Kidney glomerular epithelial cell (primary cell): ENCODE measurements around the gene PPP6R1.
A peak's percentile ranks its signal among the peaks of the same experiment; 100 is the strongest.

Source experiments
- DNase-seq: peaks from one replicate; lab custom pipeline; 2025; lab: John Stamatoyannopoulos, UW

The PPP6R1 gene, protein sequence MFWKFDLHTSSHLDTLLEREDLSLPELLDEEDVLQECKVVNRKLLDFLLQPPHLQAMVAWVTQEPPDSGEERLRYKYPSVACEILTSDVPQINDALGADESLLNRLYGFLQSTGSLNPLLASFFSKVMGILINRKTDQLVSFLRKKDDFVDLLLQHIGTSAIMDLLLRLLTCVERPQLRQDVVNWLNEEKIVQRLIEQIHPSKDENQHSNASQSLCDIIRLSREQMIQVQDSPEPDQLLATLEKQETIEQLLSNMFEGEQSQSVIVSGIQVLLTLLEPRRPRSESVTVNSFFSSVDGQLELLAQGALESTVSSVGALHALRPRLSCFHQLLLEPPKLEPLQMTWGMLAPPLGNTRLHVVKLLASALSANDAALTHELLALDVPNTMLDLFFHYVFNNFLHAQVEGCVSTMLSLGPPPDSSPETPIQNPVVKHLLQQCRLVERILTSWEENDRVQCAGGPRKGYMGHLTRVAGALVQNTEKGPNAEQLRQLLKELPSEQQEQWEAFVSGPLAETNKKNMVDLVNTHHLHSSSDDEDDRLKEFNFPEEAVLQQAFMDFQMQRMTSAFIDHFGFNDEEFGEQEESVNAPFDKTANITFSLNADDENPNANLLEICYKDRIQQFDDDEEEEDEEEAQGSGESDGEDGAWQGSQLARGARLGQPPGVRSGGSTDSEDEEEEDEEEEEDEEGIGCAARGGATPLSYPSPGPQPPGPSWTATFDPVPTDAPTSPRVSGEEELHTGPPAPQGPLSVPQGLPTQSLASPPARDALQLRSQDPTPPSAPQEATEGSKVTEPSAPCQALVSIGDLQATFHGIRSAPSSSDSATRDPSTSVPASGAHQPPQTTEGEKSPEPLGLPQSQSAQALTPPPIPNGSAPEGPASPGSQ

DNA sequence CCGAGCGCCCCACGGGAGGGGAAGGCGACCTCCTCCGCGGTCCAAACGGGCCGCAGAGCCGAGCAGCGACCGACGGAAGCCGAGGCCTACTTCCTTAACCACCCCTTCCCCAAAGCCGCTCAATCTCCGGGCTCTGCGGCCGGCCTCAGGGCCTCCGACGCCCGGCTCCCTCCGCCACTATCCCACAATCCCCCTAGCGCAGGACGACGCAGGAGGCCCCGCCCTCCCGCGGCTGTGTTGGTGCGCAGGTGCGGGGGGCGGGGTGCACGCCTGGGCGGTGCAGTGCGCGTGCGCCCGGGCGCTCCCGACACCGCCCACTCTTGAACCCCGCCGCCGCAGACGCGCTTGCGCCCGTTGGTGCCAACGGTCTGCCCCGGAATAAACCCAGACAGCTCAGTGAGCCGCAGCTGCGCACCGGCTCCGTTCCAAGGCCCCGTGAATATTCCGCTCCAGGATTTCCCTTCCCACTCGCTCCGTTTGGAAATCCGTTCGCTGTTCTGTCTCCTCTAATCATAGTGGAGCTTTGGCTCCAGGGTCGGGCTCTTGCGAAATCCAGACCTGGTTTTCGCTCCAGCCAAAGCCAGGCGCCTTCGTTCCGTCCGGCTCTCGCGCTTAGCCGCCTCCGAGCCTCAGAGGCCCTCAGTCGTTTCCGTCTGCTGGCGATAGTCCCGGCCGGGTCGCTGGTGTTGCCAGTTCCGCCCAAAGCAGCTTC, at the start of gene PPP6R1:
PPP6R1 (minus strand) TSS at position 190 of the 712 bp plus-strand sequence. CDS start 11,914 bp downstream, outside the sequence.
- peak; percentile 99 for DNase-seq

DNA sequence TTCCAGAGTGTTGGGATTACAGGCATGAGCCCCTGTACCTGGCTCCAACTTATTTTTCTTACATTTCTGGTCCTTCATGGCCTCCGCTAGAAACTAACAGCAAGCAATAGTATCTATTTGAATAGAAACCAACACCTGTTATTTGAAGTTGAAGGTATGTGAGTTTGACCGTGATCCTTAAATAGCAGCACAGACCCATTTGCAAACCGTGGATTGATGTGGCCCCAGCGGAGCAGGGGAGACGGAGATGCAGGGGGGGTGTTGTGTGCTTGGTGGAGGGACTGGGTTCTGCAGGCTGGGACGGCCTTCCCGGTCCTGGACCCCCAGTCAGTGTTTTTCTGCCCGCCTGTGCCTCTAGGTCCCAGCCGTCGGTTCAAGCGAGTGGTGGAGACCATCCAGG, 49.5 kb upstream of the PPP6R1 start:
- no peak for DNase-seq

DNA sequence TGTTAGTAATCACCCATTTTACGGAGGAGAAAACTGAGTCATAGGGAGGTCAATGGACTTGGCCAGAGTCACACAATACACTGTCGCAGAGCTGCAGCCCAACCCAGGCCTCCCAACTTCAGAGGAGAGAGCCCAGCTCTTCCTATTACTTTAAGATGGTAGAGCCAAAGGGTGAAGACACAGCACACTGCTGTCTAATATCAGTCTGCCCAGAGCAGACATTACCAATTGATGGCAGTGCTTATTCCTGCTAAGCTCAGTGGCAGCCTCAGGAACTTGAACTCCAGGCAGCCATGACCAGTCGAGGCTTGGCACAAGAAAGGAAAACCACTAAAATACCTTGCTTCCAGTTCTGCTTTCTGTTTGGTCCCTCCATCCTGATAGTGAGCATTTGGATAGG, 47.9 kb upstream of the PPP6R1 start:
- DNase-seq = no peak

DNA sequence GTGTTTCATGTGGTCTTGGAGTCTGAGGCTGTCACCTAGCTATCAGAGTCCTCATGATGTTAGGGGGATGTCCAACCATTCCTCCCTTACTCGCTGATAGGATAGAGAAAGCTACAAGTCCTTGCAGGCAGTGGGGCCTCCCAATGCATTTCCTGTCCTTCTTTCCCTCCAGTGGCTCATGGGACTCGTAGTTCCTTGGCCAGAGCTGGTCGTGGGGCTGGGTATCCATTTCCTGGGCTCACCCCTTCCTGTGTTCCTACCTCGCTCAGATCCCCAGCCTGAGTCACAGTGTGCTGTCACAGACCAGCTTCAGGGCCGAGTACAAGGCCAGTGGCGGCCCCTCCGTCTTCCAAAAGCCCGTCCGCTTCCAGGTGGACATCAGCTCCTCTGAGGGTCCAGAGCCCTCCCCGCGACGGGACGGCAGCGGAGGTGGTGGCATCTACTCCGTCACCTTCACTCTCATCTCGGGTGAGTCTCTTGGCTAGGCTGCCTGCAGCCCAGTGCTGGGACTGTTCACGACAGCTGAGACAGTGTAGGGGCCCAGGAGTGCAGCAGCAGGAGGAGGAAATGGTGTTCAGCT, 47.3 kb upstream of the PPP6R1 start:
- DNase-seq = no peak

DNA sequence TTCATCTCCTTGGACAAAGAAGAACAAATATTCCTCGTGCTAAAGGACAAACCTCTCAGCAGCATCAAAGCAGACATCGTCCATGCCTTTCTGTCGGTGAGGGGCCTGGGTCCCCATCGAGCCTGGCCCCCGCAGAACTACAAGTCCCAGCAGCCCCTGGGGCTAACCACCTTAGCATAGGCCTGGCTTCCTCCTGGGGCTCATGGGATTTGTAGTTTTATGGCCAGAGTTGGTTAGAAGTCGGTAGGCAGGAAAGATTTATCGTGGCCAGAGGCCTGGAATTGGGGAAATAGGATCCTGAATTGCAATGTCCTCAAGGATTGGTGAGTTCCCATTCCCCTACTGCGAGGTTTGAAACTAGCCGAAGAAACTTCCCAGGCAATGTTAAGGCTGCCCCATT, 46.7 kb upstream of the PPP6R1 start:
- no peak for DNase-seq

DNA sequence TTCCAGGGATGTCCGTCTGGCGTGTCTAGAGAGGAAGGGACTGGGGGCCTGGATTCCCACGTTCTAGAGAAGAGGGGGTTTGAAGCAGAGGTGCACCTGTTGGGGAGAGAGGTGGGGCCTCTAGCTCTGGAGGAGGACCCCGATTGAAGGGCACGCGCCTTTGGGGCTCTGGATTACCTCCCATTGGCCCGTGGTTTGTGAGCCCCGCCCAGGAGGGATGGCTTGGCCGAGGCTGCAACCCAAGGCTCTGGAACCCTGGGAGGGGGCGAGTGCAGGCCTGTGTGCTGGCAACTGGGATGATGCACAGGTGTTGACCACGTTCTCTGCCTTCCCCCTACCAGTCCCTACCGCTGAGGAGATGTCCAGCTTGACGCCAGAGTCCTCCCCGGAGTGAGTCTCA, 46.2 kb upstream of the PPP6R1 start:
- no peak for DNase-seq

DNA sequence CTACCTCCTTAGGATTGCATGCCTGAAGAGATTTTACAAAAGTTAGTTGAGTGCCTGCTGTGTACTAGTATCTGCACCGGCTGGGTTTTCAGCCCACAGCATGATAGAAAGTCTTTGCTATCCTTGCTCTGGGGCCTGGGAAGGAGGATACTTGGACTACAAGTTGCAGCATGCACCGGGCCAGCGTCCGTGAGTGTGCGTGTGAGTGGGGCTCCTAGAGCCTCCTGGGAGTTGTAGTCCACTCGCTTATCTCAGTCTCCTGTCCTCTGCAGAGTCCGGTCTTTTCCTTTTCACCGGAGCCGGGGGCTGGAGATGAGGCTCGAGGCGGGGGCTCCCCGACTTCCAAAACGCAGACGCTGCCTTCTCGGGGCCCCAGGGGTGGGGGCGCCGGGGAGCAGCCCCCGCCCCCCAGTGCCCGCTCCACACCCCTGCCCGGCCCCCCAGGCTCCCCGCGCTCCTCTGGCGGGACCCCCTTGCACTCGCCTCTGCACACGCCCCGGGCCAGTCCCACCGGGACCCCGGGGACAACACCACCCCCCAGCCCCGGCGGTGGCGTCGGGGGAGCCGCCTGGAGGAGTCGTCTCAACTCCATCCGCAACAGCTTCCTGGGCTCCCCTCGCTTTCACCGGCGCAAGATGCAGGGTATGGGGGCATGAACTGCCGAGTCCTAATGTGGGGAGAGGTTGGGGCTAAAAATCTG, 45.6 kb upstream of the PPP6R1 start:
- no peak for DNase-seq

DNA sequence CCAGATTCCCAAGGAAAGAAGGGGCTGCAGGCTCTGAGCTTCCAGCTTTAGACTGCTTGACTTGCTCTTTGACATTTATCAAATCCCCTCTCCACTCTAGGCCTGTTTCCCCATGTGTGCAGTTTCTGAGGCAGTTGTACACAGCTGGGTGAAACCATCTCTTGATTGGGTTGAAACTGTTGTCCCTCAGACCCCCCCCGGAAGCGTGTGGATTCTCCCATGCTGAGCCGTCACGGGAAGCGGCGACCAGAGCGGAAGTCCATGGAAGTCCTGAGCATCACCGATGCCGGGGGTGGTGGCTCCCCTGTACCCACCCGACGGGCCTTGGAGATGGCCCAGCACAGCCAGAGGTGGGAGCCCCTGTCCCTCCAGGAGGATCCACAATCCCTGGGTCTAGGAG, 44.7 kb upstream of the PPP6R1 start:
- no peak for DNase-seq

DNA sequence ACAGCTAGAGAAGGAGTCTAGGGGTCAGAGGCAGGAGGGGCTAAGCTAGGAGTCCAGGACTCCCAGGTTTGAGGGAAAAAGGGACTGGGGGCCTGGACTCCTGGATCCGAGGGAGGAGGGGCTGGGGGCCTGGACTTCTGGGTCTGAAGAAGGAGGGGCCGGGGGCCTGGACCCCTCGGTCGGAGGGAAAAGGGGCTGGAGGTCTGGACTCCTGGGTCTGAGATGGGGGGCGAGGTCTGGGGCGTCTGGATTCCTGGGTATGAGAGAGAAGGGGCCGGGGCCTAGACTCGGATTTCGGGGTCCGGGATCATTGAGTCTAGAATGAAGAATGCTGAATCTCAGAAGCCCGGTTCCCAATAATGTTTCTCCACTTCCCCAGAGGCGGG, 43.5 kb upstream of the PPP6R1 start:
- DNase-seq = no peak

DNA sequence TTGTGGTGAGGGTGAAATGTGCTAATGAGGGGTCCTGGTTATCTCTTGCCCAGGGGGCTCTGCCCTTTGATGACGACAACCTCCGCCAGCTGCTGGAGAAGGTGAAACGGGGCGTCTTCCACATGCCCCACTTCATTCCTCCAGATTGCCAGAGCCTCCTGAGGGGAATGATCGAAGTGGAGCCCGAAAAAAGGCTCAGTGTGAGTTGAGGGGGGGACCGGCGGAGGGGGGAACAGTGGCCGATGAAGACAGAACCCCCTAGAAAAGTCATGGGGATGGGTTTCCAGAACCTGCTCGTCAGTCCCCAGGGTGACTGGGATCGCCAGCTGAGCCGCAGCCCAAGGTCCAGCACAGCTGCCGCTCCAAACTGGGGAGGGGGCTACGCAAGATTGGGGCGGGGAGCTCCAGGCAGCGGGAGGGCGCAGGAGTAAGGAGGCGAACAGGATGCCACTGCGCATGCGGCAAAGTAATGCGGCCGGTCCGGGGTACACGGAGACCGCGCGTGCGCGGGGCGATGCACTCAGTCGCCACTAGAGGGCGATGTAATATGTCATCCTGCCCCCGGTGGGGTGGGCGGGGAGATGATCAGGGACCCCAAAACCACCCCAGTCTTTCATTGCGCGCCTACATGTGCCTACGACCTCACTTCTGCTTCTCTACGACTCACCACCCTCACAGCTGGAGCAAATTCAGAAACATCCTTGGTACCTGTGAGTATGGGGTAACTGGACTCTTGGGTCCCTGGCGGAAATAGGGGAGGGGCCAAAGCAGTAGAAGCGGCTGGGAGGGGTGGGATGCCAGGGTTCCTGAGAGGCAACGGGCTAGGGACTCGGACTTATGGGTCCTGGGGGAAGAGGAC, 42.9 kb upstream of the PPP6R1 start:
- peak; percentile 31 for DNase-seq

DNA sequence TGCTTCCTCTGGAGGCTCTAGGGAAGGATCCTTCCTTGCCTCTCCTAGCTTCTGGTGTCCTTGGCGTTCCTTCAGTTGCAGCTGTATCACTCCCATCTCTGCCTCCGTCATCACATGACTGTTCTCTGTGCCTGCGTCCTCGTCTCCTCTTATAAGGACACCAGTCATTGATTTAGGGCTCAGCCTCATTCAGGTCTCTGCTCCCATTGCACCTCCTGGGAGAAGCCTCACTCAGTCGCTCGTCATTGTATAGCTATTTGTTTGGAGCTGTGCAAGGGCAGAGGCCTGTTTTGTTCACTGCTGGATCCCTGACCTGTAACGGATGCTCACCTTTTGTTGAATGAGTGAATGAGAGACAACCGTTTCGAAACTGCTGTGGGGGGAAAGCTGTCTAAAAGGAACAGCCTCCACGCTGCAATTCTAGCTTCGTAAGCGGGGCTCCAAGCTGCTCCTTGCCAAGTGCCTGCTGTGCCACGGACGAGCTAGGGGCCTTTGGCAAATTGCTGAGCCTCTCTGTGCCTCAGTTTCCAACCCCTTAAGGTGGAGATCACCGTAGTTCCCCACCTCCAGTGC, 42.2 kb upstream of the PPP6R1 start:
- DNase-seq = no peak

DNA sequence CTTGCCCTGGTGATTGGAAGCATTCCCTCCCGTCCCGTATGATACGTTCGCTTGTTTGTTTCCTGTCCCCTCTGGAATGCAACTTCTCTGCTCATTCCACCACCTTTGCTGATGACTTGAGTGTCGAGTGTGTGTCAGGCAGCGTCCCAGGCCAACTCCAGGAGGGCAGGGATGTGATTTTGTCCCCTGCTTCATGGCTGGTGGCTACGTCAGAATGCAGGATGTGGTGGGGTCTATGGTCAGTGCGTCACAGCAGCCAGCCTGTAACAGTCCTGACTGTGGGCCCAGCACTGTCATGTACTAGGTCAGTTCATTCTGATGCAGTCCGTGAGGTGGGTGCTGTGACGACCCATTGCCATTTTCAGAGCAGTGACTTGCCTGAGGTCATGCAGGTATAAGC, 41.2 kb upstream of the PPP6R1 start:
- DNase-seq = no peak

DNA sequence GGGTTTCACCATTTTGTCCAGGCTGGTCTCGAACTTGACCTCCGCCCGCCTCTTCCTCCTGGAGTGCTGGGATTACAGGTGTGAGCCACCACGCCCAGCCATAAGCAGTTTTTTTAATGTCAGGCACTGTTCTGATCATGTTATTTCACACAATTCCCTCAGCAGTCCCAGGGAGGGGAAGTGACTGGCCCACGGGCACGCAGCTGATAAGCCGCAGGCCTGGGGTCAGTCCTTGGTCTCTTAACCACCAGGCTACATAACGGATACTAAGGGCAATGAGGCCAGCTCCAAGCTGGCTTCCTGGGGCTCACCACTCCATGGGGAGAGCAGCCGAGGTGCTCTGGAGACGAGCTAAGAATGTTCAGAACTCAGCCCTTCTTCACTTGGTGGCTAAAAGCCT, 38.5 kb upstream of the PPP6R1 start:
- DNase-seq = no peak

DNA sequence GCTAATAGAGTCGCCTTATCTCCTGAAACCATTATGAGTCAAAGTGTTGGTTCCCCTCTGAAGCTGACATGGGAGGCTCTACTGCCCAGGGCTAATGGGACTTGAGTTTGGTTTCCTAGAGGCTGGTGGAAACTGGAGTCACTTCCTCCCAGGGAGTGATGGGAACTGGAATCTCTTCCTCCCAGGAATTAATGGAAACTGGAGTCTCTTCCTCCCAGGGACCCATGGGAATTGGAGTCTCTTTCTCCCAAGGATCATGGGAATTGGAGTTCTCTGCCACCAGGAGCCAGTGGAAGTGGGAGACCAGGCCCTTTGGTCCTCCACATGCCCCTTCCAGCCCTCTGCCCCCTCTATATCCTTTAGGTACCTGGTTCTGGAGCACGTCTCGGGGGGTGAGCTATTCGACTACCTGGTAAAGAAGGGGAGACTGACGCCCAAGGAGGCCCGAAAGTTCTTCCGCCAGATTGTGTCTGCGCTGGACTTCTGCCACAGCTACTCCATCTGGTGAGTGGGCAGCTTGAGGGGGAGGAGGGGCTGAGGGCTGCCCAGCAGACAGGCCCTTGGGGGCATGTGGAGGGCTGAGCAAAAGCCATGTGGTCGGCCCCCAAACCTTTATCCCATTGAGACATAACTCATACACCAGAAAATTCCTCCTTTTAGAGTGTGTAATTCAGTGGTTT, 30.4 kb upstream of the PPP6R1 start:
- DNase-seq = no peak

DNA sequence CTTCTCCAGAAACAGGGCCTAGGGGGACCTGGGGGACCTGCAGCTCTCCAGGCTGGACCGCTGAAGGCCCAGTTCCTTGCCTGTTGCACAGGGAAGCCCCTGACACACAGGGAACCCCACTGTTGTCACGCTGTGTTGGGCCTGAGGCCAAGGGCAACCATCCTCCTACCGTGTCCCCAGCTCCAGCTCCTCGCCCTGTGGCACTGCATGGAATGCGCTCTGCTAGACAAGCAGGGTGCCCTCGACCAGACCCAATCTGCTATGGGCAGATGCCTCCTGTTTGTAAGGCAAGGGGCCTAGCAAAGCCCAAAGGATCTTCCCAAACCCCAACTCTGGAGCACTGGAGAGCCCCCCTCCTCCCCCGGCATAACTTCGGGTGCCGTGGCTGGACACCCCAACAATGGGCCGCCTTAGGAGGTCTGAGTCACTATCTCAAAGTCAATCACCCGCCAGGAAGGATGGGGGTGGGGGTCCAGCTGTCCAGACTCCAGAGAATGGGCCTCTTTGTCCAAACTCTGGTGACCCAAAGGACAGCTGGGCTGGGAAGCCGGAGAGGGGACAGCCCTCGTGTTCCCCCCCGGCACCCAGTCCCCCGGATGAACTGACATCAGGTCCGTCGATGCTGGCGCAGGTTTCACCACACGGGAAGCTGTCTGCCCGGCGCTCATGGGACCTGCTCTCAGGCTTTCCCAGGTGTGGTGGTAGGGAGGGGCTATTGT, 28.7 kb upstream of the PPP6R1 start:
- no peak for DNase-seq

DNA sequence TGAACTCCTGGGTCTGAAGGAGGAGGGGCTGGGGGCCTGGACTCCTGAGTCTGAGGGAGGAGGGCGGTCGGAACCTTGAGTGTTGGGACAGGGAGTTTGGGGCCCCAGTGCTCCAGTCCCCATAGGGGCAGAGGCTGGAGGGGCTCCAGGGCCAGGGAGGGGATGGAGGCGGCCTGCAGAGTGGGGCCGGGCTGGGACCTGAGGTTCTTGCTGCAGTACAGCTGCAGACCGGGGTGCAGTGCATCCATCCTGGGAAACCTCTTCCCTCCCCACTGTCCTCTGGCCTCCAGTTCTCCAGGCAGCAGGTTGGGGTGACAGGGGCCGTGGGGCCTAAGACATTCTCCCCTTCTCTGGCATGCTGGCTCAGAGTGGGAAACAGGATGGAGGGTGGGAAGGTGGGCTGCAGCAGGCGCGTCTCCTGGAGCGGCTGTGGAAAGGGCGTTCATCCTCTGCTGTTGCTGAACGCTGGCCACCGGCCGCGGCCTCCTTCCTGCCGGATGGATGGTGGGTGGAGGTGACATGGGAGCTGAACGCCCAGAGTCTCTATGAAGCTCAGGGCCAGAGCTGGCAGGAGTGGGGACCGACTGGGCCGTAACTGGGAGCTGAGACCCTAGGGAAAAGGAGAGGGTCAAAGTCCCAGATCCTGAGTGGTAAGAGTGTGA, 26.5 kb upstream of the PPP6R1 start:
- DNase-seq = no peak

DNA sequence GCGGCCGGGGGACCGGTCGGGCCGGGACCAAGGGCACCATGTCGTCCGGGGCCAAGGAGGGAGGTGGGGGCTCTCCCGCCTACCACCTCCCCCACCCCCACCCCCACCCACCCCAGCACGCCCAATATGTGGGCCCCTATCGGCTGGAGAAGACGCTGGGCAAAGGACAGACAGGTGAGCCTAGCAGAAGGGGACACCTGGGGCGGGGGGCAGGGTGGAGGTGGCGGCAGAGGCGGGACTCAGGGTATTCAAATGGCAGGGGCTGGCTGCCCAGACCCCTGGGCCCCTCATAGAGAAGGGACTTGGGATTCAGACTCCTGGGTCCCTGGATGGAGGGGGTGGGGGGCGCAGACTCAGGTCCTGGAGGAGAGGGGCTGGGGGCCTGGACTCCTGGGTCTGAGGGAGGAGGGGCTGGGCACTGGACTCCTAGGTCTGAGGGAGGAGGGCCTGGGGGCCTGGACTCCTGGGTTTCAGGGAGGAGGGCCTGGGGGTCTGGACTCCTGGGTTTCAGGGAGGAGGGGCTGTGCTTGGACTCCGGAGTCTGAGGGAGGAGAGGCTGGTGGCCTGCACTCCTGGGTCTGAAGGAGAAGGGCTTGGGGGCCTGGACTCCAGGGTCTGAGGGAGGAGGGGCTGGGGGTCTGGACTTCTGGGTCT, 25.7 kb upstream of the PPP6R1 start:
- DNase-seq = no peak
